Keratinocyte (primary cell): ENCODE results near the gene MIB2.
"Not testable (repeated sequence)": the region's sequence is repeated elsewhere in the genome, so short reads cannot be mapped to it uniquely, and the experiment has no call there.

ENCODE experiments used
- CTCF ChIP-seq, 3 experiments: IDR thresholded peaks in 1 of 3; conservative IDR thresholded peaks in 1 of 3; optimal IDR thresholded peaks in 1 of 3; 2 replicates in 2 of 3; 3 replicates in 1 of 3; pipeline versions ENCODE3 to v1.5.1; 2011; ENCODE audit warnings: low read length in 3 of 3, mild to moderate bottlenecking in 3 of 3, moderate library complexity in 2 of 3, control low read depth in 1 of 3, inconsistent platforms in 1 of 3; ENCODE audit not compliant: insufficient read depth in 2 of 3; ENCODE audit errors: extremely low read depth in 1 of 3
- EZH2 ChIP-seq: IDR thresholded peaks from one replicate; pipeline ENCODE4 v1.6.1; 2012; ENCODE audit warnings: inconsistent platforms, mild to moderate bottlenecking, low read length, moderate library complexity

- not testable (repeated sequence) for TF ChIP-seq EZH2; CTCF (optimal IDR thresholded peaks at IDR 0.05 in 1 of 3, IDR thresholded peaks at IDR 0.05 in 1 of 3, conservative IDR thresholded peaks at IDR 0.05 in 1 of 3; ENCODE audit: extremely low read depth in 1 of 3, insufficient read depth in 2 of 3, low read length in 3 of 3)
These were observed 24.1 kb downstream of the MIB2 start for GRCh38 chr1:1639368-1639767.
